Nucleus accumbens (tissue), 56 donors: Measurements from ENCODE around the gene PLOD1.
A peak's percentile ranks its signal among the peaks of the same experiment; 100 is the strongest.
"Not testable (repeated sequence)": the region's sequence is repeated elsewhere in the genome, so short reads cannot be mapped to it uniquely, and the experiment has no call there.

ENCODE experiments used
- DNase-seq, 56 donors: peaks; one replicate each; lab custom pipeline; 2025; lab: John Stamatoyannopoulos, UW

PLOD1 gene

DNA sequence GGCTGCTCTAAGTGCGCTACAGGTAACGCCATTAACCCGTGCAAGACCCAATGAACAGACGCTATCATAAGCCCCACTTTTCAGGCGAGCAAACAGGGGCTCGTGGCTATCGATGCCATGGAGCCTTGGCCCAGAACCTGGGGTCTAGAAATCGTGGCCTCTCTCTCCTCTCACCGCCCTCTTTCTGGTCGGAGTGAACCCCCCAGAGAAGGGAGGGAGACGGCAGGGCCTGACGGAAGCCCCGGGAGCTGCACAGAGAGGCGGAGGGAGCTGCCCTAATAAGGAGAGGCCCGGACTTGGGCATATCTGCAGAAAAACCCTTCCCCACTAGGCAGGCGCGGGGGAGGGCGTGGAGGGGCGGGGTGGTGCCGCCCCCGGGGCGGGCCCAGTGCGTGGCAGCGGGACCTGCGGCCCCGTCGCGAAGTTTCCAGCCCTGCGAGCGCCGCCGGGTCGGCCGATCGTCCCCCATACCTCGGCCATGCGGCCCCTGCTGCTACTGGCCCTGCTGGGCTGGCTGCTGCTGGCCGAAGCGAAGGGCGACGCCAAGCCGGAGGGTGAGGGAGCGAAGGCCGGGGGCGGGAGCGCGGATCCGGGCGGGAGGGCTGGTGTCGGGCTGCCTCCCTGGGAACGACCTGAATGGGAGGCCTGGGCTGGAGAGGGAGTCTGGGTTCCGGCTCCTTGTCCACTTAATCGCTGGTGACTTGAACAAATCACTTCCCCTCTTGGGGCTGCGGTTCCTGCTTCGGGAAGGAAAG, at the start of gene PLOD1:
Gene PLOD1 (plus strand): TSS at position 416 of the 755 bp plus-strand sequence. CDS start 63 bp downstream, at position 479.
- peak in 55 of 56 donors; percentile 39 to 89 (median 76) for DNase-seq

DNA sequence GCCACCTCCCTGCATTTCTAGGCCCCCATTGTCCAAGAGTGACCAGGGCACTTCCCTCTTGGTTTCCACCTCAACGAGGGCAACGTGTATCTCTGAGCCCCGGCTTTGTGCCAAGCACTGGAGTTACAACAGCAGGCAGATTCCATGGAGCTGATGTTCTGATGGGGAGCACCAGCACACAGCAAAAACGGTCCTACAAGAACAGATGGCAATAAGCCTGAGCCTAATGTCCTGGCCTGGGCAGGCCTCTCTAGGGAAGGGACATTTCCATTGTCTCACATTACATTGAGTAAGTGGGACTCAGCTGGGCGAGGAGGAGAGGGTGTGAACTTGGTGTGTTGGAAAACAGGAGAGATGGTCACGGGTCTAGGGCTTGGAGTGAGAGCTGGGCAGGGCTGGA, 48.6 kb upstream of the PLOD1 start:
- DNase-seq, result no peak

- no peak for DNase-seq
These were observed 47.4 kb upstream of the PLOD1 start for GRCh38 chr1:11886986-11887665.

GRCh38 chr1:11887666-11888007, 46.9 kb upstream of the PLOD1 start:
- DNase-seq, result no peak

DNA sequence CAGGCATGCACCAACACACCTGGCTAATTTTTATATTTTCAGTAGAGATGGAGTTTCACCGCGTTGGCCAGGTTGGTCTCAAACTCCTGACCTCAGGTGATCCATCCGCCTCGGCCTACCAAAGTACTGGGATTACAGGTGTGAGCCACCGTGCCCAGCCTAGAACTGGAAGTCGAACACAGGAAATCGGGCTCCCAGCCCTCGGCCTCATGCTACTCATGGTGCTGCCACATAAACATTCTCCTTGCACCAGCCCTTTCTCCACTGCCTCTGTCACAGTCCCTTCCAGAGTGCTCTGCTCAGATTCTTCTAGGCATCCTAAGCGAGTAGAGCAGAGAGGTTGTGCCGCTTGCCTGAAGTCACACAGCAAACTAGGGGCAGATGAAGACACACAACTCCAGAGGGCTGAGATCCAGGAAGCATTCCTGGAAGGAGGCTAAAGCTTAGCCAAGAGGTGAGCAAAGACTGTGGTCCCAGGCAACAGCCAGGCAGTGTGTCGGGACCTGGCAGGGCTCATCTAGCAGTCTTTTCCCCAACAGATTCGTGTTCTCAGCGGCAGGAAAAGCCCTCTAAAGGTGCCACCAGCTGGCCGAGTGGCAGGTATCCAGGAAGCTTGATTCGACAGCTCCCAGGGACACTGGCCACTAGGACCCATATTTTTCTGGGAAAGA, 46.2 kb upstream of the PLOD1 start:
- no peak for DNase-seq

DNA sequence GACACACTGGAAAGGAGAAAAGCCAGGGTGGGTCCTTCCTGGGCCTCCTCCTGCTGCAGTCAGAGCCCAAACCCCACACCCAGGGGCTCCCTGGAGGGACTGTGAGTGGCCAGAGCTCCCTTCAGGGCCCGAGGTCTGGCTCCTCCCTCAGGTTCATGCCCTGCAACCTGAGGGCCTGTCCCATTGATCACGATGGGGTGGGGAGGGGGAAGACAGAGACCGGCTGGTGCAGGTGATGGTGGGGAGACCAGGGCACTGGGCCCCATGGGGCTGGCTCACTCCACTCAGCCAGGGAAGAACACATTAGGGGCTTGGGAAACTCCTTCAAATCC, 45.7 kb upstream of the PLOD1 start:
- DNase-seq, result no peak

DNA sequence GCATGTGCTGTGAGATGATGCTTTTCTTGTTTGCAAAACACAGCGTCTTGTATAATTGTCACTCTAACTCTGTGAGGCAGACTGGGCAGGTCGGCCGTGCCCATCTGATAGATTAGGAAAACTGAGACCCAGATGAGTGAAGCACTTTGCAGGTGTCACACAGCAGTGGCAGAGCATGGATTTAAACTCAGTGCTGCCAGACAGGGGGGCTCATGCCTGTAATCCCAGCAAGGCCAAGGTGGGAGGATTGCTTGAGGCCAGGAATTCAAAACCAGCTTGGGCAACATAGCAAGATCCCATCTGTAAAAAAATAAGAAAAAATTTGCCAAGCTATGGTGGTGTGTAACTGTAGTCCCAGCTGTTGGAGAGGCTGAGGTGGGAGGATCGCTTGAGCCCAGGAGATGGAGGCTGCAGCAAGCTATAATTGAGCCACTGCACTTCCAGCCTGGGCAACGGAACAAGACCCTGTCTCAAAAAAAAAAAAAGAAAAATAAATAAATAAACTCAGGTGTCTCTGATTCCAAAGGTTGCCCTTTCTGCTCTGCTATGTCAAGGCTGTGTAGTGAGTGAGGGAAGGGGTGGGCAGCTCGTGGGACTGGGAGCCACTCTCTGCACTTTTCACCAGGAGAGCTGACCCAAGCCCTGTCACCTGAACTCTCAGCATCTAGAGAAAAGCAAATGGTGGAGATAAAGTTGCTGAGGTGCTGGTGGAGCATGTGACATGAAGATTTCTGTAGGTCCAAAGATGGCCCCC, 42.9 kb upstream of the PLOD1 start:
- no peak for DNase-seq

- peak in 38 of 56 donors; percentile 2 to 59 (median 24) for DNase-seq
These were observed 40.6 kb upstream of the PLOD1 start for GRCh38 chr1:11893907-11894251.

- not testable (repeated sequence) for DNase-seq
These were observed 40.0 kb upstream of the PLOD1 start for GRCh38 chr1:11894501-11894900.

DNA sequence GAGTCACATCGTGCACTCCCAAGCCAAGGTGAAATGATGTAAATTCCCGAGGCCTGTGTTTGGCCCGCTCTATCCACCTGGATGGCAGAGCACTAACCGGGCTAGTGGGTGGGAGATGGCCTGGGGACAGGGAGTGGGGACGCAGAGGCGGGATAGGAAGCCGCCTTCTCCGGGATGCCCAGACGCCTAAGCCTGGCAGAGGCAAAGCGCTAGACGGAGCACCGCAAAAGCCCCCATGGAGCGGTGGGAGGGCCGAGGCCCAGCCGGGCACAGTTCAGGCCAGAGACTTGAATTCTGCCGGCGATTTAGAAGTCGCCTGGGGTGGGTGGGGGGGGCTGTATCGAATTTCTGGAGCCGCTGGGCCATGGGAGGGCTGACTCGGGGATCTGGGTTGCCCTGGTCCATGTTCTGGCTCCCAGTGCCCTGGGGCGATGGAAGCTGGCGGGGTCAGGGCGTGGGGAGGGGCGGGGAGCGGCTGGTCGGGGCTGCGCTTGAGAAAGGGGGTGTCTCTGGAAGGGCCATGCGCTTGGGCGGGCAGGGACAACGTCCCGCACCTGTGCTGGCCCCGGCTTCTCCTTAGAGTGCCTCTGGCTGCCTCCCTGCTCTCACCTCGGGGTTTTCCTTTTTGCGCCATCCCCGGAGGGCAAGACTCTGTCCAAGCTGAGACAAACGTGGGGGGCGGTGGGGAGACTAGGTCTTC, 36.3 kb upstream of the PLOD1 start:
- no peak for DNase-seq

- DNase-seq, result no peak
These were observed 35.6 kb upstream of the PLOD1 start for GRCh38 chr1:11898831-11899467.

GRCh38 chr1:11901446-11901845, 33.1 kb upstream of the PLOD1 start:
- not testable (repeated sequence) for DNase-seq

GRCh38 chr1:11903210-11903609, 31.3 kb upstream of the PLOD1 start:
- DNase-seq, result no peak

DNA sequence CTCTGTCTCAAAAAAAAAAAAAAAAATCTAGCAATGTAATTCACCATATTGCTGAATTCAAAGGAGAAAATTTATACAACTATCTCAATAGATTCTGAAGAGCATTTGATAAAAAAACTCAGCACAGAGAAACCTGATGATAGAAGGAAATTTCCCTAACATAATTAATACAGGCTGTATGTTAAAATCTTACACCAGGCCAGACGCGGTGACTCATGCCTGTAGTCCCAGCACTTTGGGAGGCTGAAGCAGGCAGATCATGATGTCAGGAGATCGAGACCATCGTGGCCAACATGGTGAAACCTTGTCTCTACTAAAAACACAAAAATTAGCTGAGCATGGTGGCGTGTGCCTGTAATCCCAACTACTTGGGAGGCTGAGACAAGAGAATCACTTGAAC, 30.4 kb upstream of the PLOD1 start:
- DNase-seq, result not testable (repeated sequence)

- DNase-seq, result no peak
These were observed 29.5 kb upstream of the PLOD1 start for GRCh38 chr1:11904978-11905377.

DNA sequence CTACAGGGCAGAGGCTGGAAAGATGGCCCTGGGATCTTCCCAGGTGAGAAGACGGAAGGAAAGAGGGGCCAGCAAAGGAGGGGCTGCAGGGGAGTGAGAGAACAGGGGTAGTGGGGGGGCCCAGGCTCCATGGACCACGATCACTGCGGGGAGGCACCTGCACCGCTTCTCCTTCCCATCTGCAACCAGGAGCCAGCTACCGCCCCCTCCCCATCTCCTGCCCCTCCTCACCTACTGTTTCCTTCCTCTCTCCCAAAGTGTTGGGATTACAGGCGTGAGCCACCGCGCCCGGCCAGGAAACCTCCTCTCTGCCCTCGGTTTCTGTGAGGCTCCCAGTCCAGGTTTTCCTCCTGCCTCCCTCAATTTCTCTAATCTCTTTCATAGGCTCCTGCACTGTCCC, 27.6 kb upstream of the PLOD1 start:
- no peak for DNase-seq

- DNase-seq, result peak in 55 of 56 donors; percentile 22 to 93 (median 78)
These were observed 27.0 kb upstream of the PLOD1 start for GRCh38 chr1:11907275-11908094.

GRCh38 chr1:11908095-11908675, 26.3 kb upstream of the PLOD1 start:
- peak in 33 of 56 donors; percentile 37 to 90 (median 64) for DNase-seq

GRCh38 chr1:11910914-11911228, 23.6 kb upstream of the PLOD1 start:
- not testable (repeated sequence) for DNase-seq
